Esophagus squamous epithelium (tissue), 5 donors: ENCODE results near the gene TSPEAR. TPM values are rescaled to one million over a fixed set of nuclear protein-coding genes. Genes with fewer than 3 reads are reported as not detected.

Source experiments
- DNase-seq: peaks from one replicate; lab custom pipeline; 2025; lab: John Stamatoyannopoulos, UW
- H3K27ac ChIP-seq, 4 donors: fragments of 200-600 bp; sonication (generic); one replicate each; pipeline ENCODE4 v1.5.1; 2016 to 2019; ENCODE audit warnings: mild to moderate bottlenecking in 1 of 4
- H3K27me3 ChIP-seq, 4 donors: fragments of 200-600 bp; sonication (generic); 1 replicate in 3 of 4; 2 replicates in 1 of 4; pipeline versions ENCODE4 v1.5.1 to v1.6.0; 2017 to 2021; ENCODE audit warnings: antibody characterized with exemption in 1 of 4
- H3K36me3 ChIP-seq, 3 donors: fragments of 200-600 bp; sonication (generic); one replicate each; pipeline ENCODE4 v1.5.1; 2016 to 2019
- H3K4me1 ChIP-seq, 3 donors: fragments of 200-600 bp; sonication (generic); one replicate each; pipeline ENCODE4 v1.5.1; 2017 to 2019
- H3K4me3 ChIP-seq, 4 donors: fragments of 200-600 bp; sonication (generic); 1 replicate in 3 of 4; 2 replicates in 1 of 4; pipeline ENCODE4 v1.5.1; 2016 to 2019; ENCODE audit warnings: mild to moderate bottlenecking in 2 of 4, moderate library complexity in 1 of 4
- H3K9me3 ChIP-seq, 3 donors: fragments of 200-600 bp; sonication (generic); one replicate each; pipeline ENCODE4 v1.5.1; 2016 to 2019
- POLR2A ChIP-seq, 4 donors: fragments of 450-650 bp; IDR thresholded peaks; one replicate each; pipeline ENCODE4 v1.6.1; 2017; ENCODE audit warnings: antibody characterized with exemption in 4 of 4, mild to moderate bottlenecking in 4 of 4, moderate library complexity in 3 of 4
- WGBS, 2 donors: methylation state at CpG; one replicate each; pipeline ENCODE4 v1.1.5; 2018; 5-methylcytosine and 5-hydroxymethylcytosine counted together
- intact Hi-C: fragments of 100-400 bp; cut with DNase I; formaldehyde crosslinking; loops from one replicate; pipeline ENCODE4 v1.15.0; 2022
- total RNA-seq, 4 donors: library from RNA; depleted of rRNA; stranded (reverse); fragments of >200 nt; gene quantifications; one replicate each; pipeline ENCODE4 v1.1.0, GENCODE V29; 2016
- TF ChIP-seq, protein P1 (sequence below), 6 experiments: fragments of 450-650 bp in 4 of 6; fragments of 200-600 bp in 2 of 6; sonication (generic) in 2 of 6; IDR thresholded peaks; one replicate each; pipeline ENCODE4 v1.5.1; 2016 to 2019; ENCODE audit warnings: antibody characterized with exemption in 6 of 6, mild to moderate bottlenecking in 4 of 6, moderate library complexity in 4 of 6
- donor health status: DM: yes; HTN: yes; CAD: no.

Gene TSPEAR
- total RNA-seq, 4 donors from 2014 or later = not detected

DNA sequence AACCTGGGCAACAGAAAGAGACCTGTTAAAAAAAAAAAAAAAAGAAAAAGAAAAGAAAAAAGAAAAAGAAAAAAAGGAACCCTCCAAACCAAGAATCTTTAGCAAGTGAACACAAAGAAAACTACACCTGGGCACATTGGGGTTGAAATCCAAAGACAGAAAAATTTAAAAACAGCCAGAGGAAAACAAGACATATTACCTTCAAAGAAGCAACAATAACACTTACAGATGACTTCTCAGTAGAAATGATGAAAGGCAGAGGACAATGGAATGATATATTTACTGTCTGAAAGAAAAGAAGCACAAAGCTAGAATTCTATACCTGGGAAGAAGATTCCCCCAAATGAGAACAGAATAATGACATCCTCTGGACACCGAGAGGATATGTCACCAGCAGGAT is 168.7 kb downstream of the TSPEAR start:
- intact Hi-C loops = no loop called here
- TF ChIP-seq, protein P1, sequence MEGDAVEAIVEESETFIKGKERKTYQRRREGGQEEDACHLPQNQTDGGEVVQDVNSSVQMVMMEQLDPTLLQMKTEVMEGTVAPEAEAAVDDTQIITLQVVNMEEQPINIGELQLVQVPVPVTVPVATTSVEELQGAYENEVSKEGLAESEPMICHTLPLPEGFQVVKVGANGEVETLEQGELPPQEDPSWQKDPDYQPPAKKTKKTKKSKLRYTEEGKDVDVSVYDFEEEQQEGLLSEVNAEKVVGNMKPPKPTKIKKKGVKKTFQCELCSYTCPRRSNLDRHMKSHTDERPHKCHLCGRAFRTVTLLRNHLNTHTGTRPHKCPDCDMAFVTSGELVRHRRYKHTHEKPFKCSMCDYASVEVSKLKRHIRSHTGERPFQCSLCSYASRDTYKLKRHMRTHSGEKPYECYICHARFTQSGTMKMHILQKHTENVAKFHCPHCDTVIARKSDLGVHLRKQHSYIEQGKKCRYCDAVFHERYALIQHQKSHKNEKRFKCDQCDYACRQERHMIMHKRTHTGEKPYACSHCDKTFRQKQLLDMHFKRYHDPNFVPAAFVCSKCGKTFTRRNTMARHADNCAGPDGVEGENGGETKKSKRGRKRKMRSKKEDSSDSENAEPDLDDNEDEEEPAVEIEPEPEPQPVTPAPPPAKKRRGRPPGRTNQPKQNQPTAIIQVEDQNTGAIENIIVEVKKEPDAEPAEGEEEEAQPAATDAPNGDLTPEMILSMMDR (IDR thresholded peaks at IDR 0.05) = no peak
- no peak for TF ChIP-seq POLR2A (IDR thresholded peaks at IDR 0.05)
- H3K27me3 ChIP-seq = peaks cover 0 to 22% (median 0%) of the 10 kb centered on the region in 4 donors
- no peak for DNase-seq
- no peak overlapping the region for H3K4me3 ChIP-seq
- H3K9me3 ChIP-seq = peaks cover 0 to 31% (median 0%) of the 10 kb centered on the region in 3 donors
- 70 to 86% methylated on average over 1 of the region's 1 CpG for WGBS, 2 donors
- H3K27ac ChIP-seq = no peak overlapping the region
- H3K36me3 ChIP-seq = no peaks in the 10 kb centered on the region
- H3K4me1 ChIP-seq = no peaks in the 10 kb centered on the region

DNA sequence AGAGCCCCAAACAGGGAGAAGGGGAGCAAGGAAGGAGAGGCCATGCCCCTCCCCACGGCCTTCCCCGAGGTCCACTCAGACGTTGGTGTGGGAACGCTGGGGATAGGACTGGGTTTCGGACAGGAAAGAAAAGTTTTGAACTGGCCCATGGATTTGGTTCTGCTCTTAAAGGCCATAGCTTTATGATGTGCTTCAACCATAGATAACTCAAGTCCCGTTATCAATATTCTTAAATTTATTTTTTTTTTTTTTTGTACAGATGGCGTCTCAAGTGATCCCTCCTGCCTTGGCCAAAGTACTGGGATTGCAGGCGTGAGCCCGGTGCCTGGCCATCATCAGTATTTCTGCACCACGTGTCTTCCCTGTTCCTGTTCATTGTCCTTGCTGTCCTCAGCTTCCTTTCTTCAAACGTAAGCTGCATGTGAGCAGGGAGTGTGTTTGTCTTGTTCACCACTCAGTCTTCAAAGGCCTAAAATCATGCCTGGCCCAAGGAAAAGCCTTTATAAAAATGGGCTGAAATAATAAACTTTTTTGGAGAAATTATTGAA is 170.6 kb downstream of the TSPEAR start:
- intact Hi-C loops = no loop called here
- Histone ChIP-seq H3K36me3 (no peaks in the 10 kb centered on the region), H3K4me3 (no peak overlapping the region), H3K27ac (no peak overlapping the region), H3K9me3 (peaks cover 0 to 20% (median 0%) of the 10 kb centered on the region in 3 donors), H3K27me3 (peaks cover 0 to 19% (median 0%) of the 10 kb centered on the region in 4 donors), H3K4me1 (no peaks in the 10 kb centered on the region)
- TF ChIP-seq, protein P1 (IDR thresholded peaks at IDR 0.05) = no peak
- TF ChIP-seq POLR2A (IDR thresholded peaks at IDR 0.05) = no peak
- DNase-seq = no peak
- 74 to 81% methylated on average over 10 to 11 of the region's 11 CpGs for WGBS, 2 donors

DNA sequence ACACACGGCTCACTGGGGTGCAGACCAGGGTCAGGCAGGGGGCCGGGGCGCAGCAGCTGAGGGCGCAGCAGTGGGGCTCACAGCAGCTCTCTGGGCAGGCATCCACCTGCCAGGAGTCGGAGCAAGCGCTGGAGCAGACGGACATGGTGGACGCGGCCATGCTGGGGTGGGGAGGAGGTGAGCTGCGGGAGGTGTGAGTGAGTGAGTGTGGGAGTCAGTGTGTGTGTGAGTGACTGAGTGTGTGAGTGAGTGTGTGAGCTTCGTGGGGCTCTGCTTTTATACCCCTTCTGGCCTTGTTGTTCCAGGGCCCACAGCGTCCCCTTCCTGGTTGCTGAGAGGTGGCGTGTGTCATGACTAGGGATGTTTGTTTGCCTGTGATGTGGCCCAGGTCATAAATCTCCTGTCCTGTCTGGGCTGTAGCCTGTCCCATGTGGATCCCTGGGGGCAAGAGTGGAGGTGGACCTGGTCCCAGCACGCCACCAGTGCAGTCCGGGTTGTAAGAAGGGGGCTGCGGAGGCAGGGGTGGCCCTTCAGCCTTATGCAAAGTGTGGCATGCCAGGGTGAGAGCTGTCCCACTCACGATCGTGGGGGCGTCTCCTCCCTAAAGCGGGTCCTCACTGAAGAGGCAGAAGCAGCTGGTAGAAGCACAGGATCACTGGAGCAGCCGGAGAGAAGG is 171.2 kb downstream of the TSPEAR start, which contains the start of gene KRTAP10-1:
KRTAP10-1 (minus strand) TSS at position 205 of the 676 bp plus-strand sequence; CDS start at position 160, 45 bp downstream.
- intact Hi-C loops = no loop called here
- DNase-seq = no peak
- Histone ChIP-seq H3K9me3 (peaks cover 0 to 20% (median 0%) of the 10 kb centered on the region in 3 donors), H3K4me1 (no peaks in the 10 kb centered on the region), H3K27me3 (peaks cover 0 to 19% (median 0%) of the 10 kb centered on the region in 4 donors), H3K27ac (no peak within 1 kb of the TSS), H3K4me3 (no peak within 1 kb of the TSS), H3K36me3 (no peaks in the 10 kb centered on the region)
- TF ChIP-seq, protein P1 (IDR thresholded peaks at IDR 0.05) = no peak
- TF ChIP-seq POLR2A (IDR thresholded peaks at IDR 0.05) = no peak
- 63 to 74% methylated on average over 6 to 15 of the region's 21 CpGs for WGBS, 2 donors

DNA sequence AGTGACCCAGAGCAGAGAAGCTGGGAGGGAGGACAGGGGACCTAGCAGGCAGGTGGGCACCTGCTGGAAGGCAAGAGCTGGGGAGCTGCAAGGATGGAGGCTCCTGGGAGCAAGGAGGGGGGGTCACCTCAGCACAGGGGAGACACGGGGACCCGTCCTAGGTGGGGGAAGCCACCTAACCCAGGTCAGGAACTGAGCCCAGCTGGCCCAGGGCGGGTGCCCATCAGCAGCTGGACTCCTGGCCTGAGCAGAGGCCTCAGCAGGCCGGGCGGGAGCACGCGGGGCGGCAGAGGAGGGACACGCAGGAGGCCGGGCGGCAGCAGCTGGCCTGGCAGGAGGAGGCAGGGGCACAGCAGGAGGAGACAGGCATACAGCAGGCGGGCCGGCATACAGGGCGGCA is 172.3 kb downstream of the TSPEAR start:
- WGBS, 2 donors = 60 to 65% methylated on average over 2 to 14 of the region's 14 CpGs
- peaks cover 0 to 20% (median 0%) of the 10 kb centered on the region in 3 donors for H3K9me3 ChIP-seq
- no peak overlapping the region for H3K27ac ChIP-seq
- no peaks in the 10 kb centered on the region for H3K36me3 ChIP-seq
- no peak overlapping the region for H3K4me3 ChIP-seq
- no peak for TF ChIP-seq POLR2A (IDR thresholded peaks at IDR 0.05)
- TF ChIP-seq, protein P1 (IDR thresholded peaks at IDR 0.05) = no peak
- peaks cover 0 to 19% (median 0%) of the 10 kb centered on the region in 4 donors for H3K27me3 ChIP-seq
- DNase-seq = no peak
- intact Hi-C loops = no loop called here
- no peaks in the 10 kb centered on the region for H3K4me1 ChIP-seq
